Measurements from ENCODE around the gene BMP6. TPM values are rescaled to one million over a fixed set of nuclear protein-coding genes. Genes with fewer than 3 reads are reported as not detected.

The BMP6 gene
- total RNA-seq, 2 experiments from 2014 or later, result not detected

GRCh38 chr6:7881765-7882500 is 156.0 kb downstream of the BMP6 start:
- Histone ChIP-seq H3K36me3 (ENCODE audit: insufficient read depth, low read length) (peaks cover 50% of the 10 kb centered on the region), H3K4me3 (ENCODE audit: low read length) (no peak overlapping the region), H3K4me1 (ENCODE audit: insufficient read depth, low read length) (no peaks in the 10 kb centered on the region), H3K9me3 (ENCODE audit: control insufficient read depth in 1 of 2, insufficient read depth in 1 of 2, low read length in 2 of 2) (peaks cover 0 to 6% of the 10 kb centered on the region in 2 experiments), H3K27ac (ENCODE audit: low read depth in 1 of 2, low read length in 2 of 2) (no peak overlapping the region), H3K27me3 (ENCODE audit: control insufficient read depth in 1 of 2, insufficient read depth in 2 of 2, low read length in 2 of 2) (no peaks in the 10 kb centered on the region)
- Mint-ChIP-seq H3K27me3 (no peaks in the 10 kb centered on the region), H3K4me3 (no peak overlapping the region), H3K36me3 (ENCODE audit: low read depth) (peaks cover 64% of the 10 kb centered on the region), H3K27ac (no peak overlapping the region), H3K4me1 (ENCODE audit: low read depth) (no peaks in the 10 kb centered on the region), H3K9me3 (no peaks in the 10 kb centered on the region)
- no peak for ATAC-seq (ENCODE audit: poor library complexity)
- ChIA-PET POLR2A (no interaction called here), CTCF (no interaction called here)
- intact Hi-C loops (cut with DNase I, micrococcal nuclease), result no loop called here
- no peak for DNase-seq
- no peak for TF ChIP-seq CTCF (IDR thresholded peaks at IDR 0.05)

GRCh38 chr6:7882505-7883257 is 156.8 kb downstream of the BMP6 start:
- Histone ChIP-seq H3K36me3 (ENCODE audit: insufficient read depth, low read length) (peaks cover 51% of the 10 kb centered on the region), H3K4me1 (ENCODE audit: insufficient read depth, low read length) (no peaks in the 10 kb centered on the region), H3K27ac (ENCODE audit: low read depth in 1 of 2, low read length in 2 of 2) (no peak overlapping the region), H3K4me3 (ENCODE audit: low read length) (no peak overlapping the region), H3K9me3 (ENCODE audit: control insufficient read depth in 1 of 2, insufficient read depth in 1 of 2, low read length in 2 of 2) (peaks cover 0 to 6% of the 10 kb centered on the region in 2 experiments), H3K27me3 (ENCODE audit: control insufficient read depth in 1 of 2, insufficient read depth in 2 of 2, low read length in 2 of 2) (no peaks in the 10 kb centered on the region)
- ATAC-seq (ENCODE audit: poor library complexity), result no peak
- Mint-ChIP-seq H3K36me3 (ENCODE audit: low read depth) (peaks cover 72% of the 10 kb centered on the region), H3K9me3 (no peaks in the 10 kb centered on the region), H3K4me1 (ENCODE audit: low read depth) (no peaks in the 10 kb centered on the region), H3K27ac (no peak overlapping the region), H3K27me3 (no peaks in the 10 kb centered on the region), H3K4me3 (no peak overlapping the region)
- no peak for DNase-seq
- POLR2A ChIA-PET, result no interaction called here
- no peak for TF ChIP-seq CTCF (IDR thresholded peaks at IDR 0.05)
- CTCF ChIA-PET, result no interaction called here
- intact Hi-C loops (cut with DNase I, micrococcal nuclease), result no loop called here

- H3K36me3 ChIP-seq (ENCODE audit: insufficient read depth, low read length), result peaks cover 58% of the 10 kb centered on the region
- Mint-ChIP-seq H3K27me3 (no peaks in the 10 kb centered on the region), H3K27ac (no peak overlapping the region), H3K9me3 (no peaks in the 10 kb centered on the region), H3K4me1 (ENCODE audit: low read depth) (no peaks in the 10 kb centered on the region), H3K4me3 (no peak overlapping the region), H3K36me3 (ENCODE audit: low read depth) (peaks cover 79% of the 10 kb centered on the region)
- intact Hi-C loops (cut with DNase I, micrococcal nuclease), result no loop called here
- H3K9me3 ChIP-seq (ENCODE audit: control insufficient read depth in 1 of 2, insufficient read depth in 1 of 2, low read length in 2 of 2), result peaks cover 0 to 6% of the 10 kb centered on the region in 2 experiments
- H3K4me3 ChIP-seq (ENCODE audit: low read length), result no peak overlapping the region
- ChIA-PET POLR2A (no interaction called here), CTCF (no interaction called here)
- no peak for TF ChIP-seq CTCF (IDR thresholded peaks at IDR 0.05)
- ATAC-seq (ENCODE audit: poor library complexity), result no peak
- DNase-seq, result no peak
- H3K27ac ChIP-seq (ENCODE audit: low read depth in 1 of 2, low read length in 2 of 2), result no peak overlapping the region
- H3K4me1 ChIP-seq (ENCODE audit: insufficient read depth, low read length), result no peaks in the 10 kb centered on the region
- no peaks in the 10 kb centered on the region for H3K27me3 ChIP-seq (ENCODE audit: control insufficient read depth in 1 of 2, insufficient read depth in 2 of 2, low read length in 2 of 2)
These were observed 157.5 kb downstream of the BMP6 start for GRCh38 chr6:7883381-7883780.

Data from CD4-positive, alpha-beta T cell (primary cell).